ENCODE results near the gene SHLD1. TPM values are rescaled to one million over a fixed set of nuclear protein-coding genes. Genes with fewer than 3 reads are reported as not detected.
A peak's percentile ranks its signal among the peaks of the same experiment; 100 is the strongest.
"Not testable (repeated sequence)": the region's sequence is repeated elsewhere in the genome, so short reads cannot be mapped to it uniquely, and the experiment has no call there.

The SHLD1 gene
- total RNA-seq (10.4 TPM), polyA plus RNA-seq (10 to 100 TPM; 25.8 to 46.6 (median 29.2) TPM)

DNA sequence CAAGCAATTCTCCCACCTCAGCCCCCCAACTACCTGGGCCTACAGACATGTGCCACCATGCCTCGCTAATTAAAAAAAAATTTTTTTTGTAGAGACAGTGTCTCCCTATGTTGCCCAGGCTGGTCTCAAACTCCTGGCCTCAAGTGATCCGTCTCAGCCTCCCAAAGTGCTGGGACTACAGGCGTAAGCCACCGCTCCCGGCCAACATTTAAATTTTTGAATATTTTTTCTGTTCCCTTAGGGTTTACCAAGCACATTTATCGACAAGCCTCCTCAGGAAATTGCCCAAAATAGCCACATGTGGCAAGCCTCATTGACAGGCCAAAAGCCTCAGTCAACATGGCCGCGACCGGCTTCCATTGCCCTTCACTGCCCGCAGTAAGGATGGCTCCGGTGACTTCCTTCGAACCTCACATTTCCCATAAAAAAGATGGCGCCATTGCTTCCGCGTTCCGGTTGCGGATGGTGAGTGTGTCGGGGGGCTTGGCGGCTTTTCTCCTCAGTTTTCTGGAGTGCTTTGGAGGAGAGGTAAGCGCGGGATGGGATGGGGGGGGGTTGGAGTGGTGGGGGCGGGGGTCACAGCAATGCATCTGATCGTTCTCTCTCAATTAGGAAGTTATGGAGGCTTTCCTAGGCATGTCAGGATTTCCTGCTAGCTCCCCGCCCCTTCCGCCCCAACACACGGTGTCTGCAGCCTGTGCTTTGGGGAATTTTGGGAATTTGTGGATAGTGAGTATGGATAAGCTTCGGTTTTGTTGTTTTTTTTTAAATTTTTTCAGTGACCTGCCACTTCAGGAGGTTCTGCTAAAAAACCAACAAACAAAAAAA is at the start of gene SHLD1:
Gene SHLD1, plus strand, starts transcription at position 450 of the 828 bp plus-strand sequence. CDS start 22,465 bp downstream, outside the sequence.
- peaks cover 8% of the 10 kb centered on the region for H3K27me3 Mint-ChIP-seq
- H3K9me3 Mint-ChIP-seq, result no peaks in the 10 kb centered on the region
- peak within 1 kb of the TSS; percentile 84 to 98 (median 95) for H3K27ac Mint-ChIP-seq
- peaks cover 13% of the 10 kb centered on the region for H3K36me3 Mint-ChIP-seq
- DNase-seq (peak; percentile 63 to 94 (median 83)), ATAC-seq (ENCODE audit: low read depth in 2 of 2) (peak; percentile 92 to 95)
- Histone ChIP-seq H3K27ac (ENCODE audit: insufficient read depth, low read length, poor library complexity, severe bottlenecking) (peak within 1 kb of the TSS; percentile 81), H3K36me3 (ENCODE audit: control insufficient read depth, insufficient read depth, low read length) (no peaks in the 10 kb centered on the region), H3K4me3 (ENCODE audit: low read depth, low read length) (peak within 1 kb of the TSS; percentile 96), H3K4me1 (ENCODE audit: control insufficient read depth, insufficient read depth, low read length, poor library complexity, severe bottlenecking) (peaks cover 21% of the 10 kb centered on the region), H3K9me3 (ENCODE audit: control insufficient read depth in 2 of 2, low read length in 2 of 2) (no peaks in the 10 kb centered on the region), H3K27me3 (ENCODE audit: control insufficient read depth, insufficient read depth, low read length) (no peaks in the 10 kb centered on the region)
- peaks cover 9 to 42% (median 24%) of the 10 kb centered on the region in 4 donors for H3K4me1 Mint-ChIP-seq
- H3K4me3 Mint-ChIP-seq, result peak within 1 kb of the TSS; percentile 89 to 96 (median 92)

GRCh38 chr20:5702339-5702738 is 47.9 kb upstream of the SHLD1 start:
- not testable (repeated sequence) for H3K4me3 Mint-ChIP-seq; H3K4me1 ChIP-seq (ENCODE audit: control insufficient read depth, insufficient read depth, low read length, poor library complexity, severe bottlenecking); H3K27ac ChIP-seq (ENCODE audit: insufficient read depth, low read length, poor library complexity, severe bottlenecking); H3K36me3 ChIP-seq (ENCODE audit: control insufficient read depth, insufficient read depth, low read length); H3K27me3 ChIP-seq (ENCODE audit: control insufficient read depth, insufficient read depth, low read length); H3K4me3 ChIP-seq (ENCODE audit: low read depth, low read length); H3K27me3 Mint-ChIP-seq; H3K36me3 Mint-ChIP-seq; ATAC-seq (ENCODE audit: low read depth in 2 of 2); H3K9me3 Mint-ChIP-seq; DNase-seq; H3K4me1 Mint-ChIP-seq; H3K9me3 ChIP-seq (ENCODE audit: control insufficient read depth in 2 of 2, low read length in 2 of 2); H3K27ac Mint-ChIP-seq

GRCh38 chr20:5703681-5704101 is 46.5 kb upstream of the SHLD1 start:
- no peaks in the 10 kb centered on the region for H3K36me3 Mint-ChIP-seq

DNA sequence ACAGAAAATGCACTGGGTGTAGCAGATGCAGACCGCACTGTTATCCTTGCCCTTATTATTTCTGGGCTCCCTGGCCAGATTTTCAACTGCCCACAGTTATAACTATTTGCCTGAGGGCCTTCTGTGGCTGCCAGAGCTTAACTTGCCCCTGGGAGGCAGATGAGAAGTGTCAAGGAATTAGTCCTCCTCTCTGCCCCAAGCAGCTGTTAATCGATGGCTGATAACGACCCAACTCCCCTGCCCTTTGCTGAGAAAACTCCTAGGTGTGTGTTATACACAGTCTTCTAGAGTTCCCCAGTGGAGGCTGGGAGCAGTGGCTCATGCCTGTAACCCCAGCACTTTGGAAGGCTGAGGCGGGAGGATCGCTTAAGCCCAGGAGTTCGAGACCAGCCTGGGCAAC is 44.4 kb upstream of the SHLD1 start:
- Mint-ChIP-seq H3K4me3 (no peak overlapping the region), H3K27me3 (no peaks in the 10 kb centered on the region), H3K27ac (peak overlapping the region in 1 of 3 donors; percentile 65)

More at GRCh38 chr20:5703681-5704101, 46.5 kb upstream of the SHLD1 start:
- ATAC-seq (ENCODE audit: low read depth in 2 of 2) (no peak), DNase-seq (no peak)
- Mint-ChIP-seq H3K27ac (no peak overlapping the region), H3K4me1 (no peaks in the 10 kb centered on the region), H3K4me3 (no peak overlapping the region), H3K9me3 (peaks cover 0 to 2% (median 0%) of the 10 kb centered on the region in 7 donors), H3K27me3 (no peaks in the 10 kb centered on the region)
- Histone ChIP-seq H3K9me3 (ENCODE audit: control insufficient read depth in 2 of 2, low read length in 2 of 2) (no peaks in the 10 kb centered on the region), H3K36me3 (ENCODE audit: control insufficient read depth, insufficient read depth, low read length) (no peaks in the 10 kb centered on the region), H3K27me3 (ENCODE audit: control insufficient read depth, insufficient read depth, low read length) (no peaks in the 10 kb centered on the region), H3K27ac (ENCODE audit: insufficient read depth, low read length, poor library complexity, severe bottlenecking) (no peak overlapping the region), H3K4me3 (ENCODE audit: low read depth, low read length) (no peak overlapping the region), H3K4me1 (ENCODE audit: control insufficient read depth, insufficient read depth, low read length, poor library complexity, severe bottlenecking) (no peaks in the 10 kb centered on the region)

GRCh38 chr20:5706797-5707196 is 43.4 kb upstream of the SHLD1 start:
- Mint-ChIP-seq H3K4me1 (no peaks in the 10 kb centered on the region), H3K27ac (peak overlapping the region in 1 of 3 donors; percentile 56), H3K9me3 (peaks cover 0 to 2% (median 0%) of the 10 kb centered on the region in 7 donors), H3K4me3 (no peak overlapping the region), H3K36me3 (no peaks in the 10 kb centered on the region), H3K27me3 (no peaks in the 10 kb centered on the region)
- no peak for ATAC-seq (ENCODE audit: low read depth in 2 of 2)
- Histone ChIP-seq H3K9me3 (ENCODE audit: control insufficient read depth in 2 of 2, low read length in 2 of 2) (no peaks in the 10 kb centered on the region), H3K27ac (ENCODE audit: insufficient read depth, low read length, poor library complexity, severe bottlenecking) (no peak overlapping the region), H3K4me1 (ENCODE audit: control insufficient read depth, insufficient read depth, low read length, poor library complexity, severe bottlenecking) (no peaks in the 10 kb centered on the region), H3K4me3 (ENCODE audit: low read depth, low read length) (no peak overlapping the region), H3K36me3 (ENCODE audit: control insufficient read depth, insufficient read depth, low read length) (no peaks in the 10 kb centered on the region), H3K27me3 (ENCODE audit: control insufficient read depth, insufficient read depth, low read length) (no peaks in the 10 kb centered on the region)
- no peak for DNase-seq

More for the DNA sequence above, 44.4 kb upstream of the SHLD1 start:
- DNase-seq (no peak), ATAC-seq (ENCODE audit: low read depth in 2 of 2) (no peak)
- no peaks in the 10 kb centered on the region for H3K36me3 Mint-ChIP-seq
- peaks cover 0 to 2% (median 0%) of the 10 kb centered on the region in 7 donors for H3K9me3 Mint-ChIP-seq
- no peaks in the 10 kb centered on the region for H3K9me3 ChIP-seq (ENCODE audit: control insufficient read depth in 2 of 2, low read length in 2 of 2)
- no peaks in the 10 kb centered on the region for H3K4me1 Mint-ChIP-seq
- H3K4me1 ChIP-seq (ENCODE audit: control insufficient read depth, insufficient read depth, low read length, poor library complexity, severe bottlenecking), result no peaks in the 10 kb centered on the region
- no peak overlapping the region for H3K27ac ChIP-seq (ENCODE audit: insufficient read depth, low read length, poor library complexity, severe bottlenecking)
- H3K36me3 ChIP-seq (ENCODE audit: control insufficient read depth, insufficient read depth, low read length), result no peaks in the 10 kb centered on the region
- no peaks in the 10 kb centered on the region for H3K27me3 ChIP-seq (ENCODE audit: control insufficient read depth, insufficient read depth, low read length)
- H3K4me3 ChIP-seq (ENCODE audit: low read depth, low read length), result no peak overlapping the region

DNA sequence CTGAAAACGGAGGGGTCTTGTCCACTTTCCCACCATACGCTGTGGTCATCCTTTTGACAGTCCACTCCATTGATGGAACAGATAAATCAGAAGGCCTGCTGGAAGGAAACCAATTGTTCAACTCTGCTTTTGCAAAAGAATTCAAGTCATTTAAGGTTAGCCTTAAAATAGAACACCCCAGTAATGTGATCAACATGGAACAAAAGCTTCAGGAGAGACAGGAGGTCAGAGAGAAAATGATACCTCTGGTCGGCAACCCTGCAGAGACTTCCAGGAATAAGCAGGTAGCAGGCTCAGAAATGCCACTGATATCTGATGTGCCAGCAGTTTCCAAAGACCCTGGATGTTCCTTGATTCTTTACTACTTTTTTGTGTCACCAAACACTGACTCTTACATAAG is 39.6 kb upstream of the SHLD1 start:
- Mint-ChIP-seq H3K4me1 (peaks cover 11 to 27% (median 23%) of the 10 kb centered on the region in 4 donors), H3K27me3 (peaks cover 4% of the 10 kb centered on the region), H3K36me3 (no peaks in the 10 kb centered on the region), H3K9me3 (peaks cover 0 to 8% (median 0%) of the 10 kb centered on the region in 7 donors), H3K27ac (peak overlapping the region in 1 of 3 donors; percentile 15), H3K4me3 (no peak overlapping the region)
- Histone ChIP-seq H3K36me3 (ENCODE audit: control insufficient read depth, insufficient read depth, low read length) (no peaks in the 10 kb centered on the region), H3K27me3 (ENCODE audit: control insufficient read depth, insufficient read depth, low read length) (no peaks in the 10 kb centered on the region), H3K4me3 (ENCODE audit: low read depth, low read length) (no peak overlapping the region), H3K4me1 (ENCODE audit: control insufficient read depth, insufficient read depth, low read length, poor library complexity, severe bottlenecking) (peaks cover 18% of the 10 kb centered on the region), H3K9me3 (ENCODE audit: control insufficient read depth in 2 of 2, low read length in 2 of 2) (no peaks in the 10 kb centered on the region), H3K27ac (ENCODE audit: insufficient read depth, low read length, poor library complexity, severe bottlenecking) (no peak overlapping the region)
- DNase-seq (no peak), ATAC-seq (ENCODE audit: low read depth in 2 of 2) (no peak)

GRCh38 chr20:5714261-5715041 is 35.8 kb upstream of the SHLD1 start:
- H3K4me1 ChIP-seq (ENCODE audit: control insufficient read depth, insufficient read depth, low read length, poor library complexity, severe bottlenecking), result peaks cover 18% of the 10 kb centered on the region
- ATAC-seq (ENCODE audit: low read depth in 2 of 2) (peak; percentile 91 to 92), DNase-seq (peak; percentile 77 to 93 (median 92))
- H3K4me3 ChIP-seq (ENCODE audit: low read depth, low read length), result peak overlapping the region; percentile 62
- H3K27ac ChIP-seq (ENCODE audit: insufficient read depth, low read length, poor library complexity, severe bottlenecking), result peak overlapping the region; percentile 91
- peaks cover 4% of the 10 kb centered on the region for H3K27me3 Mint-ChIP-seq
- no peaks in the 10 kb centered on the region for H3K36me3 ChIP-seq (ENCODE audit: control insufficient read depth, insufficient read depth, low read length)
- H3K4me1 Mint-ChIP-seq, result peaks cover 16 to 41% (median 37%) of the 10 kb centered on the region in 4 donors
- H3K4me3 Mint-ChIP-seq, result peak overlapping the region; percentile 22 to 81 (median 64)
- H3K36me3 Mint-ChIP-seq, result no peaks in the 10 kb centered on the region
- no peaks in the 10 kb centered on the region for H3K9me3 ChIP-seq (ENCODE audit: control insufficient read depth in 2 of 2, low read length in 2 of 2)
- H3K27ac Mint-ChIP-seq, result peak overlapping the region; percentile 97 to 100 (median 98)
- peaks cover 0 to 13% (median 2%) of the 10 kb centered on the region in 7 donors for H3K9me3 Mint-ChIP-seq
- no peaks in the 10 kb centered on the region for H3K27me3 ChIP-seq (ENCODE audit: control insufficient read depth, insufficient read depth, low read length)
